HG03280 (cell line): ENCODE measurements around the gene AFF4.

ENCODE experiments used
- ATAC-seq: cut with Tn5 transposase; IDR thresholded peaks from one replicate; pipeline ENCODE4 v1.9.1; 2021; ENCODE audit warnings: mild to moderate bottlenecking, moderate library complexity; ENCODE audit not compliant: unreplicated experiment

AFF4 gene

DNA sequence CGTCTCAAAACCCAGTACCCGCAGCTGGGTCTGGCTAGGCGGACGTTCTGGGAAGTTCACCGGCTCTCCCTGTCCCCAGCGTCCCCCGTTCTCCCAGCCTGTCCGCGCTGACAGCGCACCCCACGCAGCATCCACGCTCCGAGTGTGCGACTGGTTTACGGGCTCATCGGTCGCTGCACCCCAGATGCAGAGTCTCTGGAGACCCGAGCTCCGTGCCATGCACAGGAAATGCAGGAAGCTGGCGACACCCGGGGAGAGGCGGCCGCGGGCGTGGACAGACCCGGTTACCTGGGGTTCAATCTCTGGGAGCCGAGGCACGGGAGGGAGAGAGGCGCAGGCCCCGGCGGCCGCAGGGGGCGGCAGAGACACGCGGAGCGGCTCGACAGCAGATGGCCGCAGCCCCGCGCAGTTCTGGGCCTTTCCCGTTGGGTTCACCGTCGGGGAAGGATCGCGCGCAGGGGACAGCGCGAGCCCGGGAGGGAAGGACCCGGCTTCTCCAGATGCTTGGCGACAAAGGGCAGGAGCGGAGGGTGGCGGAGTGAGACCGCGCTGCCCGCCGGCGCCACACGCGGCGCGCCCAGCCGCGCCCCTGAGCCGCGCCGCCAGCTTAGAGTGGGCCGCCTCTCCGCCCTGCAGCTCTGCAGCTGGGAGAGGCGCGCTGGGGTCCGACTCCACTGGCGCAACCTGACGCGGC is 133.5 kb downstream of the AFF4 start:
- peak; percentile 77 for ATAC-seq

GRCh38 chr5:132828846-132829494 is 134.5 kb downstream of the AFF4 start:
- no peak for ATAC-seq

DNA sequence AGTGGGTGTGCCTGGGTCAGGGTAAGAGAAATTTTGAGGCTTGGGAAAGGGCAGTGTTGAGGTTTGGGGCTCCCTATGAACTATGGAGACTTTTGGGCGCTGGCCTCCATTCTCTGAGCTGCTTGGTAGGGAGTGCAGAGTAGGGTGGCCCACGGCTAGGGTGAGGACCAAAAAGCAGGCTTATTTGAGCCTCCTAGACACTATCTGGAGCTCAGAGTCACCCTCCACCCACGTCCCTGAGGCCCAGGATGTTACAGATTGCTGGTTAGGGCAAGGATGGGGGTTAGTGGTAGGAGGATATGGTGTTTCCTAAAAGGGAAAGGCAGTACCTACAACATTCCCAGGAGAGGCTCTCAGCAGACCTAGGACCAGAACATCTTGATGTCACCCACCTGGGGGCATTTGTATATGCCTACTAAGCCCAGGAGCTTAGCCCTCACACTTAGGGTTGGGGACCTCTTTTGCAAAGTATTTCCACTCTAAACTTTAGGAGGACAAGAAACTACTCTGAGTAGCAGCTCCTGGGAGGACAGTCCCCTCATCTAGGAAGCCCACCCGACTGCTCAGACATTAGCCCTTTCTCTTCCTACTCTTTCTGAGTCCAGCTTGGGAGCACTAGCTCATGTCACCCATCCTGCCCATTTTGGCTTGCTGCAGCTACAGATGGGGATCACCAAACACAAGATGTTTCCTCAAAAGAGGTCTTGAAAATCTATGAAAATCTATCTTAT is 135.3 kb downstream of the AFF4 start:
- ATAC-seq, result no peak

DNA sequence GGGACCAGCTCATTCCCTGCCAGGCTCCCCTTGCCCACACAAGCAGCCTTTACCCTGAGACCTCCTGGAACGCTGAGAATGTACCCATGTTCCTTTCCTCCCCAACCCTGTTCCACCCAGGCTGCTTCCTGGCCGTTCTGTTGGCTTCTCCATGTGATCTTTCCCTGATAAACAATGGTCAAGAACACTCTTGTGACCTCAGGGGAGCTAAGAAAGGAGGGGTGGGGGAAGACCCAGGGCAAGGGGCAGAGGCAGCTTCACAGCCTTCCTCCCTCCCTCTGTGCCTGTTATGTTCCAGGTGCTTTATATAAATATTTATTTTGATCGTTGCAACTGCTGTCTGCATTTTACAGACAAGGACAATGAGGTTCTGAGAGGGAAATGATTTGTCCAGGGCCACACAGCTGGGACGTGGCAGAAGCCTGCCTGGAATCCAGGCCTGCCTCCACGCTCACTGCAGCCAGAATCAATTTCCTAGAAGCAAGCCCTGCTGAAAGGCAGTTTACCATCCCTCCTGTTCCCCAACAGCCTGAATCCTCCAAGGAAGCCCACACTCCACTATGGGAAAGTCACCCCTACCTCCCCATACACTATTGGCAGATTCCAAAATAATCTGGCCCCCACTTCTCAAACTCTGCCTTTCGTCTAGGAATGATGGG is 136.9 kb downstream of the AFF4 start:
- no peak for ATAC-seq

DNA sequence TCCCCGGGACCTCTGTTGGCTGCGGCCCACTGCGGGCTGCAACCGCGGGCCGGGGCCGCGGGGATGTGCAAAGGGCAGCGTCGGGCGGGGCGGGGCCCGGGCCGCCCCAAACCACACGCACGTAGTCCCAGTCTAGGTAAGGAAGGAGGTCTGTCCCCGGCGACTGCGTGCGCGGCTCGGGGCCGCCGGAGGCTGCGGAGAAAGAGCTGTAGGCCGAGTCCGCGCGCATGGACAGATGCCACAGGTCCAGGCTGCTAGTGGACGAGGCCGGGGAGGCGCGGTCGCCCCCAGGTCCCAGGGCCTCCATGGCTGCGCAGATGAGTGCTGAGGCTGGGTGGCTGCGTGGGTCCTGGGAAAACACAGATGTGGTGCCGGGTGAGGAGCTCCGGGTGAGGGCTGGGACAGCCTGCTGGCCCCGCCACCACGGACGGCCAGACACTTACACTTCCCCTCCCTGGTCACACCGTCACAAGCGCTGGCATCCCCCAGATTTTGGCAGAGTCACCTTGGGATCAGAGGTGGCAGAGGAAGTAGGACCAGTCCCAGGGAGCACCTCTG is 137.5 kb downstream of the AFF4 start:
- no peak for ATAC-seq
